NCI-H1105 (cell line): ENCODE measurements around the gene FAM162B.
A peak's percentile ranks its signal among the peaks of the same experiment; 100 is the strongest.
"Not testable (repeated sequence)": the region's sequence is repeated elsewhere in the genome, so short reads cannot be mapped to it uniquely, and the experiment has no call there.

Experiments used
- DNase-seq: peaks from one replicate; lab custom pipeline; 2025; lab: John Stamatoyannopoulos, UW

FAM162B gene

GRCh38 chr6:116764961-116765841 lies at the start of gene FAM162B:
Gene FAM162B, minus strand, starts transcription at chr6:116765719. Its CDS starts 143 bp downstream, at chr6:116765576.
- no peak for DNase-seq

- DNase-seq: no peak
Measured at GRCh38 chr6:116812051-116812650, 46.6 kb upstream of the FAM162B start.

GRCh38 chr6:116801971-116802370 lies 36.5 kb upstream of the FAM162B start:
- no peak for DNase-seq

GRCh38 chr6:116799945-116800344 lies 34.4 kb upstream of the FAM162B start:
- DNase-seq: no peak

DNA sequence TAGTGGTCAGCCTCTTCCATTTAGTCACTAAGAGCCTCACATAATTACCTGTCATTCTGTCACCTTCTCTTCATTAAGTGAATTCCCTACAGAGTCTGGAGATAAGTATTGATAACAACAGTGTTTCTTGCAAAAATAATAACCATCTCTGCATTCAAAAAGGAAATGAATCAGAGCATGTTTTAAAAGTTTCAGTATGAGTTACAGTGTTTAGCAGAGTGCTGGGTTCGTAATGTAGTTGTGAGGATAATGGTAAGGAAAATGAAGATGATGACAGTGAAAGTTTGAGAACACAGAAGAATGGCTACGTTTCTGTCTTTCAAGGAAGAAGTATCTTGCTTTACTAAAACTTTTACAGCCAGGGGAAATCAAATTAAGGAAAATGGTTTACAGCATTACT lies 32.1 kb upstream of the FAM162B start:
- DNase-seq: no peak

DNA sequence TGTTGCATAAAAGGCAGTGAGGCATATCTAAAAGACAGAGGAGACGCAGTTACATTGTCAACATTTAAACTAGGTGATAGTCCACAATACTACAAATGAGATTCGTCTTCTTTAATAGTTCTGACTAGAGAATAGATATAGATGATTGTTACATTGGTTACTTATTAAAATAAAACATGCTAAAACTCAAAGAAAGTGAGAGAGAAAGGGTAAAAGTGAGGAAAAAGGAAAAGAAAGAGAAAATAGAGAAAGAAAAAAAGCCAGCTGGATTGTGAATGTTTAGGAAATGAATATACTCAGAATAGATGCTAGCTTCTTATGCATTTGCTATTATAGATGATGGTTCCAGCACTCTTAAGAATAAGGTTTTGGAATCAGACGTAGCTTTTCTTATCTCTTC lies 27.7 kb upstream of the FAM162B start:
- no peak for DNase-seq

GRCh38 chr6:116783852-116784251 lies 18.3 kb upstream of the FAM162B start:
- DNase-seq: no peak

- DNase-seq: peak; percentile 36
Measured at GRCh38 chr6:116779573-116780164, 14.2 kb upstream of the FAM162B start.

GRCh38 chr6:116773886-116774285 lies 8.4 kb upstream of the FAM162B start:
- DNase-seq: no peak

DNA sequence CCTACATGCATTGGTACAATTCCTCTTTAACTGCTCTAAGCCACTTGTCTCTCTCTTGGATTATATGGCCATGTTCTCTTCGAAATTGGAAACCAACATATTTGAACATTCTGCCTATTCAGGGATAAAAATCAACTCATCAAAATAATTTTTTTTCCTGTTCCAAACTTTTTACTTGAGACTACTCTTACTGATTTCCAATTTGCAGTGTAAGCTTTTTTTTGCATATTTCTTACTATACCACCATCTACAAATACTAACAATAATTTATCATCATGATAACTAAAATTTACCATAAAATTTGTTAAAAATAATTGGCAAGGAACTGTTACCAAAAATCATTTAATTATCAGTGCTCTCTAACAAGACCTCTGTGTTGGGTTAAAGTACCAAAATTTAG lies 6.9 kb upstream of the FAM162B start:
- no peak for DNase-seq

- no peak for DNase-seq
Measured at GRCh38 chr6:116767715-116768114, 2.2 kb upstream of the FAM162B start.

- DNase-seq: no peak
Measured at GRCh38 chr6:116766506-116767176, 1.1 kb upstream of the FAM162B start.

DNA sequence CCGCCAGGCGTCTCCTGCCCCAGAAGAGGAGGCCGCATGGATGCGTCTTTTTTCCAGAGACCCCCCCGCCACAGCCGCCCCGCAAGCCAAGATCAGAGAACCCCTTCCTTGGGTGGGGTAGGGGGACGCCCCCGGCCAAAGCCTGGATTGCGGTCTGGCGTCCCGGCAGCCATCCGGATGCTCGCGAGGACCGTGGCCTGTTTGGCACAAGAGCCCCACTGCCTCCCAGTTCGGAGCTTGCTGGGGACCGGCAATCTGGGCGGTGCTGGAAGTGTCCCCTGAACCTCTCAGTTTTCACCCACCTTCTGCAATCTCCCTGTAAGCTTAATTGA lies 924 bp downstream of the FAM162B start:
- DNase-seq: no peak

GRCh38 chr6:116763906-116764628 lies 1.5 kb downstream of the FAM162B start:
- DNase-seq: no peak

DNA sequence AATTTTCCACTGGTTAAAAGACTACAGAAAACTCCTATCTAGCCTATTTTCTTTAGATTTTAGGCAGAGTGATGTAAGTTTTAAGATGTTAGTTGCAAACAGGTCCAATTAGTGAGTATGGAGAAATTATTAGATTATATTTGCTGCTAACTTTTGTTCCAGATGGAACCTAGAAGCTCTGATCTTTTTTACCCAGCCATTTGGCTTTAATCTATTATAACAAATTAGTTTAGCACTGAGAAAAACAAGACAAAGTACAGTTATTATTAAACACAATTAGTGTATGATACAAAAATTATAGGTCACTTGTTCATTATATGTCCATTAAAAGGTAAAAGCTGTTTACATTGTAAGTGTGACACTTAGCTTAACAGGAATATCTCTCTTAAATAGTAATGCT lies 2.5 kb downstream of the FAM162B start:
- DNase-seq: no peak

DNA sequence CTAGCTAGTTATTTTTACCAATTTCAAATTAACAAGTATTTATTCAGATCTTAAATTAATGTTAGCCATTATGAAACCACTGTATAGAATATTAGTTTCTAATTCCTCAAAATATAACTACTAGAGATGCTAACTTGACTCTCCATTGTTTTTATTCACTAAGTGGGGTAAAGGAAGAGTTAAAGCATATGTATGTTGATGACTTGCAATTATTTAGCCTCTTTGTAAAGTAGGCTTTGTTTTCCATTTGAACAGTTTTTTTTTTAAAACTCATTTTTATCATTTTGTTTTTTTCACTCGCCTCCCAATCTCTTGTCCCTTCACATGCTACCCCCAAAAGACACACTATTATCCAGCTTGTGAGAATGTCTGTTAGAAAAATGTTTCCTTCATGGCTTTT lies 3.3 kb downstream of the FAM162B start:
- no peak for DNase-seq

GRCh38 chr6:116761779-116762178 lies 3.7 kb downstream of the FAM162B start:
- no peak for DNase-seq

GRCh38 chr6:116745176-116745575 lies 20.3 kb downstream of the FAM162B start:
- DNase-seq: no peak

GRCh38 chr6:116741571-116741970 lies 23.9 kb downstream of the FAM162B start:
- DNase-seq: no peak

DNA sequence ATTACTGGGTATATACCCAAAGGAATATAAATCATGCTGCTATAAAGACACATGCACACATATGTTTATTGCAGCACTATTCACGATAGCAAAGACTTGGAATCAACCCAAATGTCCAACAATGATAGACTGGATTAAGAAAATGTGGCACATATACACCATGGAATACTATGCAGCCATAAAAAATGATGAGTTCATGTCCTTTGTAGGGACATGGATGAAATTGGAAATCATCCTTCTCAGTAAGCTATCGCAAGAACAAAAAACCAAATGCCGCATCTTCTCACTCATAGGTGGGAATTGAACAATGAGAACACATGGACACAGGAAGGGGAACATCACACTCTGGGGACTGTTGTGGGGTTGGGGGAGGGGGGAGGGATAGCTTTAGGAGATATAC lies 25.0 kb downstream of the FAM162B start:
- not testable (repeated sequence) for DNase-seq

GRCh38 chr6:116737004-116737403 lies 28.5 kb downstream of the FAM162B start:
- no peak for DNase-seq

GRCh38 chr6:116730513-116730912 lies 35.0 kb downstream of the FAM162B start:
- DNase-seq: no peak
